GM10266 (cell line): ENCODE data around the gene C10orf95.
A peak's percentile ranks its signal among the peaks of the same experiment; 100 is the strongest.

Experiments
- DNase-seq: peaks from one replicate; pipeline ENCODE4 v3.0.0; 2012; ENCODE audit errors: extremely low spot score
- CTCF ChIP-seq: IDR thresholded peaks from 2 replicates; pipeline ENCODE4 v1.5.1; 2012; ENCODE audit warnings: mild to moderate bottlenecking, low read depth; ENCODE audit not compliant: control insufficient read depth, insufficient read depth; ENCODE audit errors: missing control alignments

Gene C10orf95

GRCh38 chr10:102424145-102424544 lies 27.2 kb downstream of the C10orf95 start:
- TF ChIP-seq CTCF, result no peak
- no peak for DNase-seq

DNA sequence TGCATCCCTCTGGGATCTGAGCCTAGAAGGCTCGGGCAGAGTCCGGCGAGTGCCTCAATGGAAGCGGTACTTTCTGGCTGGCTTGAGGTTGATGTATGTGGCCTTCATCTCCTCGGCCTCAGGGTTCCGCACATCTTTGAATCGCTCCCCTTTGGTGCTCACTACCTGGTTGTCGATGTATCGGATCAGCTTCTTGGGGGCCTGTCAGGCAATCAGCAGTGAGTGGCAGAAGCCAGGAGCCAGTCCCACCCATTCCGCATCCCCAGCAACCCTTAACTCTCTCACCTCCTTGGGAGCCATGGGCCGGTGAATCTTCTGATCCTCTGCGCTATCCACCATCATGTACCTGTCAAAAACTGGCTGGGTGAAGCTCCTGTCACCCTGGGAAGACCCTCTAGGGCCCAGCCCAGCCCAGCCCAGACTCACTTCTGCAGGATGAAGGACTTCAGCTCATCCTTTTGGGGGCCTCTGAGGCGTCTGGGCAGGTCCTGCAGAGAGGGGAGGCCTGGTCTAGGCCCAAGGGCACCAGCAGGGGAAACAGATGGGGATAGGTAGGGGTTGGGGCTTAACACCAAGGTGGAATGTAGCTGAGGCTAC lies 27.9 kb downstream of the C10orf95 start:
- no peak for DNase-seq
- no peak for TF ChIP-seq CTCF

DNA sequence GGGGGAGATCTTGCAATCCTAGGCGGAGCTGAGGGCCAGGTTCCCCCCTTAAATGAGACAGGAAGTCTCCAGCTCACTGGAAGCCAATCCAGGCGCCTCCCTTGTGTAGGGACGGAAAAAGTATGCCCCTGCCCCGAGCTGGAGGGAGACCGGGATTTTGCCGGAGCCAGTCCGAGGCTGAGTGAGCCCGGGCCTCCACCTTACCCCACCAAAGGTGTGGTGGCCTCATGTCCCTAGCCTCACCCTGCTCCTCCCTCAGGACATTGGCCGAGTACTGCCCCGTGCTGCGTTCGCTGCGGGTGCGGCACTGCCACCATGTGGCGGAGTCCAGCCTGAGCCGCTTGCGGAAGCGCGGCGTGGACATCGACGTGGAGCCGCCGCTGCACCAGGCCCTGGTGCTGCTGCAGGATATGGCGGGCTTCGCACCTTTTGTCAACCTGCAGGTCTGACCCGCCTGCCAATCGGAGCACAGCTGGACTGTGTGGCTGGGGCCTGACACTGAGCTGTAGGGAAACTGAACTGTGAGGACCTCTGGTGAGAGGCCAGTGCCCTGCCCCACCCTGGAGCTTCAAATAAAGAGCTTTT lies 28.7 kb downstream of the C10orf95 start:
- peak; percentile 82 for DNase-seq
- TF ChIP-seq CTCF, result peak; percentile 97

GRCh38 chr10:102421757-102422512 lies 29.4 kb downstream of the C10orf95 start:
- TF ChIP-seq CTCF, result no peak

DNA sequence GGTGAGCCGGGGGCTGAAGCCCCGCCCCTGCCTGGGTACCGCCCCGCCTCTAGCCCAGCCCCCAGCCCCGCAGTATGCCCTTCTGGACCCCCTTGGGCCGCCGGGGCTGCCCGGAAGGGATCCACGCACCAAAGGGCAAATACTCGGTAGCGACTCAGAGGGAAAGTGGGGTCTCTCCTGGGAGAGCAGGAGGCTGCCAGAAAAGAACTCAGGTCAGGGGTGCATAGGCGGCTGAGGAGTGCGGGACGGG lies 29.9 kb downstream of the C10orf95 start:
- no peak for TF ChIP-seq CTCF
- no peak for DNase-seq

More at GRCh38 chr10:102421757-102422512, 29.4 kb downstream of the C10orf95 start:
- DNase-seq, result no peak

DNA sequence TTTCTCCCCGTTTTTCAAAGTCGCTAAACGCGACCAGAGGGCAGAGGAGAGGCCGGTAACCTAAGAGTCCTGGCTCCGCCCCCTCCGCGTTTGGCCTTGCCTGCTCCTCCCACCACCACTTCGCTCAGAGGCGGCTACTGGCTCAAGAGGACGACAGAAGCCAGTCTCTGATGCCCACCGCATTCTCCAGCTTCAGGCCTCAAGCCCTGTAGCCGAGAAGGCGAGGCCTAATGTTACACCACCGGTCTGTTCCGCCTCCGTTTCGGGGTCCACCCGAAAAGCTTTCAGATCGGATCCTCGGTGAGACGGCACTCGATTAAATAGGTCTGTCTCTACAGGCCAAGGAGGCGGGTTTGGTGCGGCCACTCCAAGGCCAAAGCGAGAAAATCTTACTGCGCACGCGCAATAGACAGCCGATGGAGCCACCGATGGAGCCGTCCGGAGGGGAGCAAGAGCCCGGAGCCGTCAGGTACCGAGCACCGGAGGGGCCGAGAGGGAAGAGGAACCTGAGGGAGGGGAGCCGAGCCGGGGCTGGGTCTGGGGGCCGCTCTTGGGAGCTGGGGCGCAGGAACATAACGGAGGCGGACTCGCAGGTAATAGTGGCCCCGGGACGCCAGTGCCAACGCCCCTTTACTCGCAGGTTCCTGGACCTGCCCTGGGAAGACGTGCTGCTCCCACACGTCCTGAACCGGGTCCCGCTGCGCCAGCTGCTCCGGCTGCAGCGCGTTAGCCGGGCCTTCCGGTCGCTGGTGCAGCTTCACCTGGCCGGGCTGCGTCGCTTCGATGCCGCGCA lies 30.4 kb downstream of the C10orf95 start, which contains the start of gene FBXL15:
Gene FBXL15 (plus strand): TSS at position 123 of the 793 bp plus-strand sequence. CDS start 294 bp downstream, at position 417.
- peak; percentile 98 for DNase-seq

More for the DNA sequence above, 30.4 kb downstream of the C10orf95 start, which contains the start of gene FBXL15:
- TF ChIP-seq CTCF, result no peak
